ENCODE measurements around the gene ANO8.
A peak's percentile ranks its signal among the peaks of the same experiment; 100 is the strongest.
"Not testable (repeated sequence)": the region's sequence is repeated elsewhere in the genome, so short reads cannot be mapped to it uniquely, and the experiment has no call there.

ANO8 gene

GRCh38 chr19:17307876-17308377 is 26.7 kb downstream of the ANO8 start:
- no peak for DNase-seq

GRCh38 chr19:17306285-17306714 is 28.4 kb downstream of the ANO8 start:
- DNase-seq: peak; percentile 46

DNA sequence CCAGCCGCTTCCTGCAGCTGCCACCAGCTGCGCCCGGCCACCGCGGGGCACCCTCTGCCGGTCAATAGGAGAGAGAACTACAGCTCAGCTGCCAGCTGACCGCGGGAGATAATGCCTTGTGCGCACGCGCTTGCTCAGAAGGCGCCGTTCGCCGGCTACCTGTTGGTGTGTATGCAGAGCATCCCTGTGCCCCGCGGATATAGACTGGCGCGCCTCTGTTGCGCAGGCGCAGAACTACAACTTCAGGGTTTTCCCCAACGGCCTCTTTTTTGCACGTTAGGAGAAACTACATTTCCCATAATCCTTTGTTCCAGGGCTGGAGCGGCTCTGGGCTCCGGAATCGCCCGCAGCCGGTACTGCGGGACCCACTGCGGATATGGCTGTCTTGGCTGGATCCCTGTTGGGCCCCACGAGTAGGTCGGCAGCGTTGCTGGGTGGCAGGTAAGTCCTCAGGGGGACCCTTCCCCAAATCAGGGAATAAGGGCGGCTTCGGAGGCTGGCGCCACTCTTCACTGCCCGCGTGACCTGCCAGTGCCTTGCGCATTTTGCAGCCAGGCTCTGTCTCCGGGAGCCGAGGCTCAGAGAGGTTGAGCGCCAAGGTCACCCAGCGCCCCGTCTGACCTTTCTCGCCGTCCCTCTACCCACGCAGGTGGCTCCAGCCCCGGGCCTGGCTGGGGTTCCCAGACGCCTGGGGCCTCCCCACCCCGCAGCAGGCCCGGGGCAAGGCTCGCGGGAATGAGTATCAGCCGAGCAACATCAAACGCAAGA is 29.0 kb downstream of the ANO8 start, which contains the start of gene MRPL34:
Gene MRPL34, plus strand, starts transcription at position 356 of the 768 bp plus-strand sequence. Its CDS starts 21 bp downstream, at position 377.
- peak; percentile 99 for DNase-seq

- no peak for DNase-seq
Observed at GRCh38 chr19:17305216-17305516, 29.5 kb downstream of the ANO8 start.

- DNase-seq: no peak
Observed at GRCh38 chr19:17304386-17305215, 30.1 kb downstream of the ANO8 start.

- no peak for DNase-seq
Observed at GRCh38 chr19:17303940-17304267, 30.8 kb downstream of the ANO8 start.

DNA sequence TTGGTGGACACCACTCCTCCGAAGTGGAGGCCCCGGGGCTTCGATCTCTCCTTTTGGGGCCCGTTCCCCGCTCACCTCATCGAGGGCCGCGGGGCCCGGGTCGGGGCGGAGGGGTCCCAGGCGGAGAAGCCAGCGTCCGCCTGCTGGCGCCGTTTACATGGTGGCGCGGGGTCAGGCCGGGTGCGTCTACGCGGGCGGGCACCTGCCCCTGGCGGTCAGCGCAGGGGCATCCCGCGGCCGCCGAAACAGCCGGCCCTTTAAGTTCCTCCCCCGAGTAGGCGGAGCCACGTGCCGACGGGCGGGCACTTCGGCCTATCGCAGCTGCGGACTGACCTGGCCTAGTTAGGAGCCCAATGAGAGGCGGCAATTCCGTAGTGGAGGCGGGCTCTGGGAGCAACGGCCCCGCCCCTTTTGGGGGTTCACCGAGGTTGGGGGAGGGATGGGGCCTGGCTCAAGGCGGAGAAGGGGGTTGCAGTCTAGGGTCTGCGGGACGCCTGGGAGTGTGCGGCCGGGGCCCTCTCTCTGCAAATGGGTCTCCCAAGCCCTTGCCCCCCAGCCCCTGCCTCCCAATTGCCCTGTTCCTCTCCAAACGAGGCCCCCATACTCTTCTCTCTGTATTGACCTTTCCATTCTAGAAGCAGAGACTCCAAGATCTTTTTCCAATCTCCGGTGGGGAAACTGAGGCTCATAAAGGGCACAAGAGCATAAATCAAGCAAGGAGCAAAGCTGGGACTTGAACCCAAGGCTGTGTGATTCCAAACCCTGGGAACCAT is 31.3 kb downstream of the ANO8 start, which contains the start of gene ABHD8:
Gene ABHD8, minus strand, starts transcription at position 259 of the 773 bp plus-strand sequence. CDS start 1,809 bp downstream, outside the sequence.
- DNase-seq: peak; percentile 98

- DNase-seq: peak; percentile 45
Observed at GRCh38 chr19:17302391-17303166, 32.1 kb downstream of the ANO8 start.

GRCh38 chr19:17300992-17301619 is 33.5 kb downstream of the ANO8 start:
- DNase-seq: no peak

GRCh38 chr19:17296976-17297375 is 37.7 kb downstream of the ANO8 start:
- DNase-seq: no peak

GRCh38 chr19:17296273-17296672 is 38.4 kb downstream of the ANO8 start:
- peak; percentile 50 for DNase-seq

DNA sequence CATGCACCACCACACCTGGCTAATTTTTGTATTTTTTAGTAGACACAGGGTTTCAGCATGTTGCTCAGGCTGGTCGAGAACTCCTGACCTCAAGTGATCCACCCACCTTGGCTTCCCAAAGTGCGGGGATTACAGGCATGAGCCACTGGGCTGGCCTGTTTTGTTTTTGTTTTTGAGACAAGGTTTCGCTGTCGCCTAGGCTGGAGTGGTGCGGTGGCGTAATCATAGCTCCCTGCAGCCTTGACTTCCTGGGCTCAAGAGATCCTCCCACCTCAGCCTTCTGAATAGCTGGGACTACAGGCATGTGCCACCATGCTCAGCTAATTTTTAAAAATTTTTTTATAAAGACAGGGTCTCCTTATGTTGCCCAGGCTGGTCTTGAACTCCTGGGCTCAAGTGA is 39.1 kb downstream of the ANO8 start:
- DNase-seq: not testable (repeated sequence)

- peak; percentile 70 for DNase-seq
Observed at GRCh38 chr19:17294051-17294891, 40.4 kb downstream of the ANO8 start.

- no peak for DNase-seq
Observed at GRCh38 chr19:17293605-17294004, 41.0 kb downstream of the ANO8 start.

GRCh38 chr19:17292301-17293074 is 42.2 kb downstream of the ANO8 start:
- DNase-seq: peak; percentile 95

DNA sequence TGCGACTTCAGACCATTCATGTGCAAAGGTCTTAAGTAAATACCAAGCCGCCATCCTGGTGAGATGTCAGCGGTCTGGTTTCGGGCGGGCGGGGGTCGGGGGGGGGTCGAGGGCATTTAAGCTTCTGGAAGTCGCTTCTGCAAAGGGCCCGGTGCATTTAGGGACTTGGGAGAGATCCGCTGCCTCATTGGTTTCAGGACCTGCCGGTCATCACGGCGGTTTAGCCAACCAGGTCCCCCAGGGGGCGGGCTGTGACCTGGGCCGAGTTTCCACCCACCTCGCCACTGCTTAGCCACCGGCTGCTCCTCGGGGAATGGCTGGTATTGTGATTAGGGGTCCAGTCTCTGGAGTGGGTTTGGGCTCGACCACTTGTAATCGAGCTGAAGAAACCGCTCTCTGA is 45.2 kb downstream of the ANO8 start:
- peak; percentile 94 for DNase-seq

- no peak for DNase-seq
Observed at GRCh38 chr19:17286752-17287151, 47.9 kb downstream of the ANO8 start.

GRCh38 chr19:17286263-17286662 is 48.4 kb downstream of the ANO8 start:
- DNase-seq: no peak

DNA sequence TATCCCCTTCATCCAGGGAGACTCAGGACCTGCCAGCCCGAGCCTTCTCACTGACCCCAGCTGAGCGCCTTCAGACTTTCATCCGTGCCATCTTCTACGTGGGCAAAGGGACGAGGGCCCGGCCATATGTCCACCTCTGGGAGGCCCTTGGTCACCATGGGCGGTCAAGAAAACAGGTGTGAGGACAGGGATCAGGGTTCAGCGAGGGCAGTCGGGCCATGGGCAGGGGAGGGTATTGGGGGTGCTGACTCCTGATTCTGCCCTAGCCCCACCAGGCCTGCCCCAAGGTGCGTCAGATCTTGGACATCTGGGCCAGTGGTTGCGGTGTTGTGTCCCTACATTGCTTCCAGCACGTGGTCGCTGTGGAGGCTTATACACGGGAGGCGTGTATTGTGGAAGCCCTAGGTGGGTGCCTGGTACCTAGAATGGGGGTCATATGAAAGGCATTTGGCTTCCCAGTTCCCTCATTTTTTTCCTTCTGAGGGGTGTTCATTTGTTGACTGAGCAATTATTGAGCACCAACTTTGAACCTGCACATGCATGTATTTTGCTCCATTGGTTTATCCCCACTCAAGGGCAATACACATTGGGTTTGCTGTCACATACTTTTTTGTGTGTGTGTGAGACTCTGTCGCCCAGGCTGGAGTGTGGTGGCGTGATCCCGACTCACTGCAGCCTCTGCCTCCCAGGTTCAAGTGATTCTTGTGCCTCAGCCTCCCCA is 49.1 kb downstream of the ANO8 start:
- no peak for DNase-seq
